HCT116 (cell line): ENCODE data around the gene IQCC. TPM values are rescaled to one million over a fixed set of nuclear protein-coding genes. Genes with fewer than 3 reads are reported as not detected.

Experiments
- ATAC-seq: fragments of 200-7000 bp; cut with Tn5 transposase; 2 replicates; pipeline ENCODE4 v1.9.1; 2020; ENCODE audit warnings: mild to moderate bottlenecking, moderate library complexity
- Bru-seq: library from RNA; stranded (reverse); fragments of 400-500 nt; gene quantifications from one replicate; lab custom pipeline; 2021; lab: Mats Ljungman, UMichigan
- BruChase-seq, 2 experiments: library from RNA; stranded (reverse); fragments of 400-500 nt; gene quantifications; one replicate each; lab custom pipeline; 2021; lab: Mats Ljungman, UMichigan
- BruUV-seq: library from RNA; stranded (reverse); fragments of 400-500 nt; replicated peaks from 2 replicates; lab custom pipeline; 2021; lab: Mats Ljungman, UMichigan
- CTCF ChIA-PET: fragments of 300-600 bp; sonication (Branson Sonifier 250); formaldehyde crosslinking; loops from one replicate; lab custom pipeline; 2021; ENCODE audit warnings: antibody characterized with exemption; lab: Charles Lee
- POLR2A ChIA-PET: fragments of 300-600, 350-600 bp; sonication (Branson Sonifier 250); formaldehyde crosslinking; loops from one replicate; lab custom pipeline; 2021; ENCODE audit warnings: antibody characterized with exemption; lab: Charles Lee
- RAD21 ChIA-PET, 2 experiments: fragments of 300-600 bp; sonication (Branson Sonifier 250); formaldehyde crosslinking; loops; one replicate each; lab custom pipeline; 2023; ENCODE audit warnings: low total read pairs in 2 of 2; ENCODE audit not compliant: uncharacterized antibody in 2 of 2, unreplicated experiment in 2 of 2, low non-redundant PET in 1 of 2; lab: Charles Lee
- DNase-seq: peaks from one replicate; pipeline ENCODE4 v3.0.0-alpha.2; 2010; ENCODE audit warnings: low read depth, low spot score
- H2AFZ ChIP-seq: fragments of 200-600 bp; shearing (Covaris generic), sonication (generic); 2 replicates; pipeline ENCODE4 v1.6.1; 2017; ENCODE audit warnings: low read depth, mixed run types, mixed read lengths, antibody characterized with exemption, low read length; ENCODE audit not compliant: poor library complexity, severe bottlenecking
- H3K27ac ChIP-seq: 2 replicates; pipeline ENCODE4 v1.5.1; 2012; ENCODE audit warnings: low read depth, low read length
- H3K27me3 ChIP-seq: fragments of 200-600 bp; sonication (generic); 2 replicates; pipeline ENCODE4 v1.6.1; 2016; ENCODE audit warnings: mixed run types, low read length, mixed read lengths; ENCODE audit not compliant: insufficient read depth
- H3K36me3 ChIP-seq, 2 experiments: fragments of 200-500 bp in 1 of 2; fragments of 200-600 bp in 1 of 2; sonication (Bioruptor generic) in 1 of 2; sonication (generic) in 1 of 2; 2 replicates each; pipeline versions ENCODE4 v1.5.1 to v1.6.1; 2014 to 2016; ENCODE audit warnings: low read length in 2 of 2, inconsistent platforms in 1 of 2, mixed read lengths in 1 of 2, mixed run types in 1 of 2; ENCODE audit not compliant: insufficient read depth in 2 of 2, control insufficient read depth in 1 of 2
- H3K4me1 ChIP-seq, 2 experiments: fragments of 200-600 bp in 1 of 2; sonication (generic) in 1 of 2; 2 replicates each; pipeline versions ENCODE4 v1.5.1 to v1.6.1; 2012 to 2017; ENCODE audit warnings: low read length in 2 of 2, inconsistent platforms in 1 of 2, mild to moderate bottlenecking in 1 of 2, mixed read lengths in 1 of 2, mixed run types in 1 of 2, moderate library complexity in 1 of 2; ENCODE audit not compliant: insufficient read depth in 2 of 2, control insufficient read depth in 1 of 2
- H3K4me2 ChIP-seq: fragments of 200-600 bp; sonication (generic); 2 replicates; pipeline ENCODE4 v1.6.1; 2017; ENCODE audit warnings: mixed run types, low read length, mixed read lengths
- H3K4me3 ChIP-seq, 2 experiments: fragments of 200-600 bp in 1 of 2; sonication (generic) in 1 of 2; replicated peaks in 1 of 2; 2 replicates each; pipeline ENCODE4 v1.5.1; 2011 to 2016; ENCODE audit warnings: low read length in 2 of 2, control low read depth in 1 of 2, low read depth in 1 of 2, mild to moderate bottlenecking in 1 of 2, mixed read lengths in 1 of 2, mixed run types in 1 of 2
- H3K79me2 ChIP-seq: fragments of 200-600 bp; sonication (generic); 2 replicates; pipeline ENCODE4 v1.6.1; 2017; ENCODE audit warnings: mild to moderate bottlenecking, mixed run types, low read length, moderate library complexity, mixed read lengths; ENCODE audit not compliant: insufficient read depth
- H3K9ac ChIP-seq: fragments of 200-600 bp; sonication (generic); 2 replicates; pipeline ENCODE4 v1.6.1; 2016; ENCODE audit warnings: low read length, mixed read lengths
- H3K9me2 ChIP-seq: fragments of 200-600 bp; sonication (generic), shearing (Covaris generic); 2 replicates; pipeline ENCODE4 v1.6.1; 2017; ENCODE audit warnings: mixed run types, mild to moderate bottlenecking, moderate library complexity; ENCODE audit not compliant: insufficient read depth
- H3K9me3 ChIP-seq, 2 experiments: fragments of 200-500 bp in 1 of 2; fragments of 200-600 bp in 1 of 2; sonication (Bioruptor generic) in 1 of 2; sonication (generic) in 1 of 2; 2 replicates each; pipeline ENCODE4 v1.6.1; 2014 to 2017; ENCODE audit warnings: low read length in 2 of 2, mixed read lengths in 2 of 2, inconsistent platforms in 1 of 2, low read depth in 1 of 2, mild to moderate bottlenecking in 1 of 2, mixed run types in 1 of 2, moderate library complexity in 1 of 2; ENCODE audit not compliant: control insufficient read depth in 1 of 2, insufficient read depth in 1 of 2
- H4K20me1 ChIP-seq: fragments of 200-600 bp; sonication (generic), shearing (Covaris generic); 2 replicates; pipeline ENCODE4 v1.6.1; 2017; ENCODE audit warnings: mixed run types, mild to moderate bottlenecking, moderate library complexity; ENCODE audit not compliant: insufficient read depth
- EGR1 ChIP-seq: IDR thresholded peaks from 2 replicates; pipeline ENCODE4 v1.6.1; 2012; ENCODE audit warnings: low read depth
- POLR2A ChIP-seq: IDR thresholded peaks from 2 replicates; pipeline ENCODE4 v1.7.0; 2011; ENCODE audit warnings: borderline replicate concordance; ENCODE audit not compliant: insufficient read depth, insufficient read length; ENCODE audit errors: extremely low read depth
- POLR2AphosphoS5 ChIP-seq: IDR thresholded peaks from 2 replicates; pipeline ENCODE4 v1.6.1; 2011; ENCODE audit warnings: mild to moderate bottlenecking, low read depth, low read length, moderate library complexity
- RAD21 ChIP-seq: IDR thresholded peaks from 2 replicates; pipeline ENCODE4 v1.6.1; 2012; ENCODE audit warnings: low read depth, mild to moderate bottlenecking
- YY1 ChIP-seq: IDR thresholded peaks from 2 replicates; pipeline ENCODE4 v1.6.1; 2011; ENCODE audit warnings: low read length, low read depth, moderate library complexity, mild to moderate bottlenecking; ENCODE audit not compliant: insufficient replicate concordance; ENCODE audit errors: extremely low read depth
- ZFX ChIP-seq: fragments of 450-650 bp; IDR thresholded peaks from 2 replicates; pipeline ENCODE4 v1.6.1; 2017
- intact Hi-C: fragments of 100-400 bp; cut with micrococcal nuclease; formaldehyde crosslinking; loops from 2 replicates; pipeline ENCODE4 v1.10.0; 2022
- long read RNA-seq: library from polyadenylated mRNA; unstranded; transcript quantifications from one replicate; pipeline ENCODE4 v2.0.0, GENCODE V29; 2021; ENCODE audit not compliant: unreplicated experiment
- polyA plus RNA-seq: library from polyadenylated mRNA; unstranded; fragments of >200 nt; gene quantifications from 2 replicates; pipeline ENCODE4 v1.2.1, GENCODE V29; 2012; ENCODE audit warnings: missing spikeins
- total RNA-seq: library from RNA; stranded (reverse); gene quantifications from one replicate; pipeline ENCODE4 v1.2.1, GENCODE V29; 2021; ENCODE audit not compliant: unreplicated experiment
- TF ChIP-seq, protein P1 (sequence below): IDR thresholded peaks from 2 replicates; pipeline ENCODE4 v1.6.1; 2012
- TF ChIP-seq, protein P2 (sequence below): IDR thresholded peaks from 2 replicates; pipeline ENCODE4 v1.6.1; 2012; ENCODE audit warnings: low read depth

Gene IQCC
- 4.7 TPM for total RNA-seq
- polyA plus RNA-seq, result 3.8 and 3.9 TPM in 2 replicates
- Bru-seq, nascent RNA, result percentile 68 among the genes with signal in this experiment
- percentile 64 among the genes with signal in this experiment for BruChase-seq, experiment 1, labeled RNA remaining after a 6-hour chase
- BruChase-seq, experiment 2, labeled RNA remaining after a 2-hour chase, result percentile 64 among the genes with signal in this experiment
- long read RNA-seq, partial matches to known transcripts, result 1 of 7 reads
- long read RNA-seq, other reads (novel, unspliced or antisense), result 1 of 7 reads

DNA sequence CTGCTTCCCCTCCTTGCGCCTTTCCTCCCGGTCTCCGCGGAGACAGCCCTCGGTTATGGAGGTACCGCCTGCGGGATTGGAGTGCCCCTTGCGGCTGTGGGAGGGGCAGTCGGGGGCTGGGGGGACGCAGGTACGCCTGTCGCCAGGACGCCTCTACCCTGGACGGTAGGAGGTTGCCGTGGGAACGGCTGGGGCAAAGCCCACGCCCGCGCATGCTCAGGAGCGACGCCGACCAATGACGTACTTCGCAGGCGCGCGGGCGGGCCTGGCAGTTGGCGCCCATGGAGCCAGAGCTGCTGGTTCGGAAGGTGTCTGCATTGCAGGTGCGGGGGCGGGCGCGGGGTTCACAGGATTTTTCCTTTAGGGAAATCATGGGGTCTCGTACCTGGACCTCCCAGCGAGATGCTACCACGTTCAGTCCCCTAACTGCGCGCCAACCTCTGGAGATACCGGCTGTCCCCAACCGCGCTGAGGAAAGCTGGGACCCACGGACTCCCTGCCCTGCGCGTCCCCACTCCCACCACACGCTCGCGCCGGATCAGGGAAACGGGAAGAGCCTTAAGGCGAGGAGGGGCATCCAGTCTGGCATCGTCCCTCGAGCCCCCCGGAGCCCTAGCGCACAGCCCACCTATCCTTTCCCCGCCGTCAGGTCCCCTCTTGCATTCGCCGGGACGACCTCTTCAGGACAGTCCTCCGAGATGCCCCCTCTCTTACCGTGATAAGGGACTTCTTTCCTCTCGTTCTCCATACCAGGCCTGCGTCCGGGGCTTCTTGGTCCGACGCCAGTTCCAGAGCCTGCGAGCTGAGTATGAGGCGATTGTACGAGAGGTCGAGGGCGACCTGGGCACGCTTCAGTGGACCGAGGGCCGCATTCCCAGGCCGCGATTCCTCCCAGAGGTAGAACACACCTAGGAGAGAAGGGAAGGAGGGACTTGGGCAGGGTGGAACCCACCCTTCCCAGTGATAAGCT, at the start of gene IQCC:
Gene IQCC (plus strand): TSS at position 271 of the 970 bp plus-strand sequence. CDS start 11 bp downstream, at position 282.
- POLR2A ChIA-PET, result interaction anchor here (0.6 to 1.2 kb wide), 2 partner anchors 40 to 131 kb away, joined by 3 read pairs; partner anchors contain the start of gene MARCKSL1
- Histone ChIP-seq H3K27me3 (no peaks in the 10 kb centered on the region), H3K9me2 (no peaks in the 10 kb centered on the region), H3K4me3 (peak within 1 kb of the TSS; percentile 77 to 78), H3K4me1 (peaks cover 6 to 35% of the 10 kb centered on the region in 2 experiments; a peak in 3 of 4 replicates), H3K9ac (peak within 1 kb of the TSS; percentile 95), H3K36me3 (peaks cover 0 to 11% of the 10 kb centered on the region in 2 experiments; a peak in 1 of 4 replicates), H3K79me2 (peaks cover 19% of the 10 kb centered on the region; the same call in 1 of the 2 replicates), H2AFZ (no peak within 1 kb of the TSS), H3K9me3 (no peaks in the 10 kb centered on the region), H3K4me2 (peak within 1 kb of the TSS; percentile 91), H4K20me1 (no peaks in the 10 kb centered on the region), H3K27ac (peak within 1 kb of the TSS; percentile 62)
- peak; percentile 87 for ATAC-seq
- CTCF ChIA-PET, result interaction anchor here (0.9 to 1.0 kb wide), 2 partner anchors 10 kb away, joined by 3 to 4 read pairs; no protein-coding TSS in a partner anchor
- DNase-seq, result peak; percentile 65
- intact Hi-C loops, result no loop called here
- BruUV-seq, result TSS peak; percentile 86
- TF ChIP-seq, protein P1, sequence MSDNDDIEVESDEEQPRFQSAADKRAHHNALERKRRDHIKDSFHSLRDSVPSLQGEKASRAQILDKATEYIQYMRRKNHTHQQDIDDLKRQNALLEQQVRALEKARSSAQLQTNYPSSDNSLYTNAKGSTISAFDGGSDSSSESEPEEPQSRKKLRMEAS, result peak; percentile 49; the same call in 1 of the 2 replicates
- peak; percentile 98 for TF ChIP-seq EGR1
- TF ChIP-seq, protein P2, sequence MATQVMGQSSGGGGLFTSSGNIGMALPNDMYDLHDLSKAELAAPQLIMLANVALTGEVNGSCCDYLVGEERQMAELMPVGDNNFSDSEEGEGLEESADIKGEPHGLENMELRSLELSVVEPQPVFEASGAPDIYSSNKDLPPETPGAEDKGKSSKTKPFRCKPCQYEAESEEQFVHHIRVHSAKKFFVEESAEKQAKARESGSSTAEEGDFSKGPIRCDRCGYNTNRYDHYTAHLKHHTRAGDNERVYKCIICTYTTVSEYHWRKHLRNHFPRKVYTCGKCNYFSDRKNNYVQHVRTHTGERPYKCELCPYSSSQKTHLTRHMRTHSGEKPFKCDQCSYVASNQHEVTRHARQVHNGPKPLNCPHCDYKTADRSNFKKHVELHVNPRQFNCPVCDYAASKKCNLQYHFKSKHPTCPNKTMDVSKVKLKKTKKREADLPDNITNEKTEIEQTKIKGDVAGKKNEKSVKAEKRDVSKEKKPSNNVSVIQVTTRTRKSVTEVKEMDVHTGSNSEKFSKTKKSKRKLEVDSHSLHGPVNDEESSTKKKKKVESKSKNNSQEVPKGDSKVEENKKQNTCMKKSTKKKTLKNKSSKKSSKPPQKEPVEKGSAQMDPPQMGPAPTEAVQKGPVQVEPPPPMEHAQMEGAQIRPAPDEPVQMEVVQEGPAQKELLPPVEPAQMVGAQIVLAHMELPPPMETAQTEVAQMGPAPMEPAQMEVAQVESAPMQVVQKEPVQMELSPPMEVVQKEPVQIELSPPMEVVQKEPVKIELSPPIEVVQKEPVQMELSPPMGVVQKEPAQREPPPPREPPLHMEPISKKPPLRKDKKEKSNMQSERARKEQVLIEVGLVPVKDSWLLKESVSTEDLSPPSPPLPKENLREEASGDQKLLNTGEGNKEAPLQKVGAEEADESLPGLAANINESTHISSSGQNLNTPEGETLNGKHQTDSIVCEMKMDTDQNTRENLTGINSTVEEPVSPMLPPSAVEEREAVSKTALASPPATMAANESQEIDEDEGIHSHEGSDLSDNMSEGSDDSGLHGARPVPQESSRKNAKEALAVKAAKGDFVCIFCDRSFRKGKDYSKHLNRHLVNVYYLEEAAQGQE, result no peak
- TF ChIP-seq ZFX, result peak; percentile 69; the same call in 1 of the 2 replicates
- no peak for TF ChIP-seq RAD21
- TF ChIP-seq POLR2AphosphoS5, result peak; percentile 96
- TF ChIP-seq POLR2A, result peak; percentile 44
- peak; percentile 76 for TF ChIP-seq YY1
- TF ChIP-seq, all 23 proteins: peak for 6
- RAD21 ChIA-PET, result no interaction called here
